ENCODE data around the gene GNAT3. TPM values are rescaled to one million over a fixed set of nuclear protein-coding genes. Genes with fewer than 3 reads are reported as not detected.

GNAT3 gene
- polyA plus RNA-seq, 3 donors = not detected

DNA sequence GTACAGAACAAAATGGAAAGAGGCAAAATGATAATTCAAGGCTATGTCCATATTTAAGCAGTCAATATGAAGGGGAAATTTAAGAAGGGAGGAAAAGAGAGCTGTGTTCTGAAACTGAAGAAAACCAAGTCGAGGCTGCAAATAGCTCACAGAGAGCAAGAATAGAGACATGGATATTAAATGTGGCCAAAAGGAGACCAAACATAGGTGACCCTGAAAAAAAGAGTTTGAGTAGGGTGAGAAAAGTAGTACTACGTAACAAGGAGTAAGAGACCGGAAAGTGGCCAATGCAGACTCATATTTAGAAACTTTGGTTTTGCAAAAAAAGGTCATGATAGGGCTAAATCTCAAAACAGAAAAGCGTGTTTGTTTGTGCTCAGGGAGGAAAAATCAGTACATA lies 84.6 kb downstream of the GNAT3 start:
- no peak for DNase-seq

DNA sequence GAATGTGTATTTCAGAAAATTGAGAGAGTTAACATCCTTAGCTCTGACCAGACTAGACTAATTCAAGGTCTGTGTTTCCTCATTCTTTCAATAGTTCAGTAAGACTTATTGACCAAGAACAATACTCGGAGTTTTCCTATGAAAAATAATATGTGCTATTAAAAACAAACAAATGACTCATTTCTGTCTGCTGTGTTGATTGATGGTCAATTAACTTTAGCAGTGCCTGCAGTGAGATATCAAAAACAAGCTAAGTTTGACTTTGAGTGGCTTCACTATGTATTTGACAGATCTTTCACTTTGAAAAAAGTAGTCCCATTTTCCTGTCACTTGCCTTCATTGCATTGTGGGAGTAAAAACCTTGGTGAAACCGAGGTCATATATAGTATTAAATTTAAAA lies 91.0 kb downstream of the GNAT3 start:
- no peak for DNase-seq

DNA sequence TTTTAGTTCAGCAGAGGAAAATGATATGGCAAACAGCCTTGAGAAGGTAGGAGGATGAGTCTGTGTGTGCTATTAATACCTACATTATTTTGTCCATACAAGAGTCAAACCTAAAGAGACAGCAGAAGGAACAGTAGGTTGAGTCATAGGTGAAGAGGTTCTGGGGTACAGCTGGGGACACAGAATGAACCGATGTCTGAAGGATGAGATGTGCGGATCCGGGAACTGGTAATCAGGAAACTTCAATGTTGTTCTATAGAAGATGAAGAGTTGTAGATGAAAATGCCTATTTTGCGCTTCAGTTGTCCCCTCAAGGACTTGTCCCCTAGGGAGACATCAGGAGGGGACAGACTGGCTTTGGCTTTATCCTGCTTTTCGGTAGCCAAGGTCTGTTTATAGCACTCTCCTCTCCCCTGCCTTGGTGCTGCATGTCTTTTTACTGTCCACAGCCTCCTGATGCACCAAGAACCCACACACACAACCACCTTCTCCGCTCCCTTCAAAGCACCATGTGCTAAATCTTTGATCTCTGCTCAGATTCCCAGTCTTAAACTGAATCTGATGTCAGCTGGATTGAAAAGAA lies 94.6 kb downstream of the GNAT3 start:
- DNase-seq = no peak

DNA sequence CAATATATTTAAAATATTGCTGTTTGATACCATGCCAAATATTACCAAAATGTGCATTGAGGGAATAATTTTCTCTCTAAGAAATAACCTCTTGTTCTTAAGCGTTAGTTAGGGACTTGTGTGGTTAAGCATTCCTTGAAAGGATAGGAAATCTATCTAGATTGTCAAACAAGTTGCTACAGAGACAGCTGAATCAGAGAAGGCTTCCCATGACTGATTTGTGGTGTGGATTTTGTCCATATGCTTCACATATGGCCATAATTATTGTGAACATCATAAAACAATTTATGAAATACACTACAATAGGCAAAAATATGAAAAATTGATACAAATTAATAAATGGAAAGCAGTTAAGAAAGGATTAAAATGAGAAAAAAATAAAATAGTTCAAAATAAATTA lies 96.3 kb downstream of the GNAT3 start:
- DNase-seq = no peak

DNA sequence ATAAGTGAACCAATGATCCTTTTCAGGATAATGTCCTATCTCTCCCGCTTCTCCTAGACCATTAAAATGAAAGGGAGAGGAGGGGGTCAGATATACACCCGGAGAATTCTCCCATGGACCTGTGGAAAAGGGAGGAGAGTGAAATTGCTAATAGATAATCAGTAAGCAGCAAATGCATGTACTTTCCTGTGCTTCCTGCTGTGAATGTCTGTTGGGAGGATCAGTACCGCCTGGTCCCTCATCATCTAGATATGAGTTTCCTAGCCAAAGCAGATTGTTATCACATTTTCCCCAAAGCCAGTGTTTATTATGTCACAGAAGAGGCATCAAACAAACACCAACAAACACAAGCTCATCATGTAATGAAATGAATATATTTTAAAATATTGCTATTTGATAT lies 96.8 kb downstream of the GNAT3 start:
- DNase-seq = no peak

DNA sequence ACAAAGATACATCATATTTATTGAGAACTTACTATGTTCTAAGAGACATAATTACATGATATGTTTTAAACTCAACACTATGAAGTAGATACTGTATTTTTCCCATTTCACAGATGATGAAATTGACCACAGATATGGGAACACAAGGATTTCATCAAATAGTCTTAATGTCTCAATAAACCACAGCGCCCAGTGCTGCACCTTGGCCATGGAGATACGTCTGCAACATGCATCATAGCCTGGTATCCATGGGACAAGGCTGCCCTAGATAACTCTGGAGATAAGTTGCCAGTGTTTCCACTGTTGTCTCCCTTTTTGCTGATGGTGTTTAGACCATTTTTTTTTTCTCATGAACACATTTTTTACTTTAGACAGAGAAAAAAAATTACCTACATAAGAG lies 97.5 kb downstream of the GNAT3 start:
- DNase-seq = no peak

DNA sequence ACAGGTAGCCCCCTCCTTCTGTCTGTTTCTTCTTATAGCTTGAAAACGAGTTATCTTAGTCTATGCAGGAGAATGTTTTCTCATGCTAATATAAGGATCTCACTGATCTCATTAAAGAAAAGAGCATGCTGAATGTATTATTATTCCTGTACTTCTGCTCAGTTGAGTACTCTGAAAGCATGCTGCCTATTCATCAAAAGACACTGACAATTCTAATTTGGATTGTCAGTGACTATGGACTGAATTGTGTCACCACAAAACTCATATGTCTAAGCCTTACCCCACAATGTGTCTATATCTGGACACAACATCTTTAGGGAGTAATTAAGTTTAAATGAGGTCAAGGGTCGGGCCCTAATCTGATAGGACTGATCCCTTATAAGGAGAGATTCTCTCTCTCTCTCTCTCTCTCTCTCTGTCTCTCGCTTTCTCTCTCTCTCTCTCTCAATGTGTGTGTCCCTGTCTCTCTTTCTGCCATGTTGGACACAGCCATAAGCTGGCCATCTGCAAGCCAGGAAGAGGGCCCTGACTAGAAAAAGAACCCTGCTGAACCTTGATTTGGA lies 98.4 kb downstream of the GNAT3 start:
- DNase-seq = no peak

DNA sequence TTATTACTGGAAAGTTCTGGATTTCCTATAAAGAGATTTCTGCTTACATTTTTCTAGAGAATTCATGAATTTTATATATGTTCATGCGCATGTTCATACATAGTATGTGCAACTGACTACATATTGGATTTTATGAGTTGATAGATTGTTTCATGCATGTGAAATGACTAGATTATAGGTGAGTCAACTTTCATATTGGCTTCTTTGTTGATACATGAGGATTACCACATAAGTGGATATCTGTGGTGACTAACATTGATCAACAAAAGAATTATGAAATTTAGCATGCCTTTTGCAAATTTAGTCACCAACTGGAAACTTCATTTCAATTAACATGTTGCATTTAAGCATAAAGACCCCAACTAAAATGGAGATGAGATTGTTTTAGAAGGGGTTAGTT lies 99.0 kb downstream of the GNAT3 start:
- DNase-seq = no peak

DNA sequence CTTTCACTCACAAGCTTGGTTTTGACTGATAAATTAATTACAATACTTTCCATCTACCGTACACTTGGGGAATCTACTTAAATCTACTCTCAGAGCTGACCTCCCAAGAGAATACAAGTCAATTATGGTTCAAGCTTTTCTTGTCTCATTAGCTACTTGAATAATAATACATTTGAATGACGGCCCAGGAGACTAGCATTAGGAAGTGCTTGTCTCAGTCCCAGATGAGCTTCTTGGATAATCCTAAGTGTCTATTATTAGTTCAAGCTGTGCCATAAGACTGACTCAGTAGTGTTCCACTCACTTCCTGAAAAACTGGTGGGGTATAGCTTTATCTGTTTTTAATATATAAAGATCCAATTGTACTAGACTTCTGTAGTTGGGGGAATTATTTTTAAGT lies 100.2 kb downstream of the GNAT3 start:
- DNase-seq = no peak

DNA sequence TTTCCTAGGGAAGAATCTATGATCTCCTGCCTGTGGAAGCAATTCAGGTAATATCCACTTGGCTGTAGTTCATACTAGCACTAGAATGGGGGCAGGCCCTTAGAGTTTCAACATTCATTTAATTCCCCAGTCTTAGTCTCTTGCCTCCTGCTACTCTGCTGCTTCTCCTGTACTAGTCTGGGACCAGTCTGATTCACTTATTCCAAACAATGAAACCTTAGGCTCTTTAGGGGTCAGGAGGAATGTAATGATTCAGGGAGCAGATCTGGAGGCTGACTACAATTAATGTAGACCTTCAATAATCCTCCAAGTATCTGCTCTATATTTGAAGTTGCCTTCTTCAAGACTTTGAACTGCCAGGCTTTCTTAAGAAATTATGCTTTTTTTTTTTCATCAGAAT lies 101.8 kb downstream of the GNAT3 start:
- DNase-seq = no peak

Other genes with a start within 250 kb of the GNAT3 start
- 10 to 100 TPM; 22.6 to 33.6 (median 27.3) TPM for gene CD36, start 126.6 kb upstream of the GNAT3 start, polyA plus RNA-seq (ENCODE audit: insufficient read length in 3 of 3)